Liver (tissue), 3 donors: ENCODE results near the gene CRELD2.

Experiments used
- GABPA ChIP-seq, 2 donors: IDR thresholded peaks in 1 of 2; conservative IDR thresholded peaks in 1 of 2; 2 replicates each; pipeline ENCODE4 v1.6.1; 2016; ENCODE audit warnings: antibody characterized with exemption in 2 of 2, mild to moderate bottlenecking in 1 of 2, moderate library complexity in 1 of 2
- JUND ChIP-seq, 2 donors: IDR thresholded peaks; 2 replicates each; pipeline ENCODE4 v1.6.1; 2016; ENCODE audit warnings: antibody characterized with exemption in 2 of 2
- NR2F2 ChIP-seq: IDR thresholded peaks from 2 replicates; pipeline ENCODE4 v1.6.1; 2016; ENCODE audit warnings: antibody characterized with exemption
- RAD21 ChIP-seq, 2 donors: IDR thresholded peaks; 2 replicates each; pipeline ENCODE4 v1.6.1; 2016; ENCODE audit warnings: antibody characterized with exemption in 2 of 2, mild to moderate bottlenecking in 2 of 2
- RXRA ChIP-seq, 2 donors: IDR thresholded peaks; 2 replicates each; pipeline ENCODE4 v1.6.1; 2017 to 2018; ENCODE audit warnings: antibody characterized with exemption in 2 of 2, mild to moderate bottlenecking in 1 of 2
- SP1 ChIP-seq: IDR thresholded peaks from 2 replicates; pipeline ENCODE4 v1.6.1; 2018; ENCODE audit warnings: antibody characterized with exemption, mild to moderate bottlenecking
- YY1 ChIP-seq: IDR thresholded peaks from 2 replicates; pipeline ENCODE4 v1.6.1; 2016; ENCODE audit warnings: antibody characterized with exemption, mild to moderate bottlenecking
- TF ChIP-seq, protein P1 (sequence below): fragments of 150-350 bp; IDR thresholded peaks from 2 replicates; pipeline ENCODE4 v1.5.1; 2017; ENCODE audit warnings: improper control_type of control experiment, low read depth, low read length; ENCODE audit not compliant: missing input control
- TF ChIP-seq, protein P2 (sequence below): IDR thresholded peaks from 2 replicates; pipeline ENCODE4 v1.6.1; 2016; ENCODE audit warnings: antibody characterized with exemption
- TF ChIP-seq, protein P3 (sequence below): IDR thresholded peaks from 2 replicates; pipeline ENCODE4 v1.6.1; 2016; ENCODE audit warnings: antibody characterized with exemption, mild to moderate bottlenecking
- TF ChIP-seq, protein P4 (sequence below): IDR thresholded peaks from 2 replicates; pipeline ENCODE4 v1.6.1; 2016; ENCODE audit warnings: antibody characterized with exemption
- donor health status: healthy.
- donor health status: healthy.

DNA sequence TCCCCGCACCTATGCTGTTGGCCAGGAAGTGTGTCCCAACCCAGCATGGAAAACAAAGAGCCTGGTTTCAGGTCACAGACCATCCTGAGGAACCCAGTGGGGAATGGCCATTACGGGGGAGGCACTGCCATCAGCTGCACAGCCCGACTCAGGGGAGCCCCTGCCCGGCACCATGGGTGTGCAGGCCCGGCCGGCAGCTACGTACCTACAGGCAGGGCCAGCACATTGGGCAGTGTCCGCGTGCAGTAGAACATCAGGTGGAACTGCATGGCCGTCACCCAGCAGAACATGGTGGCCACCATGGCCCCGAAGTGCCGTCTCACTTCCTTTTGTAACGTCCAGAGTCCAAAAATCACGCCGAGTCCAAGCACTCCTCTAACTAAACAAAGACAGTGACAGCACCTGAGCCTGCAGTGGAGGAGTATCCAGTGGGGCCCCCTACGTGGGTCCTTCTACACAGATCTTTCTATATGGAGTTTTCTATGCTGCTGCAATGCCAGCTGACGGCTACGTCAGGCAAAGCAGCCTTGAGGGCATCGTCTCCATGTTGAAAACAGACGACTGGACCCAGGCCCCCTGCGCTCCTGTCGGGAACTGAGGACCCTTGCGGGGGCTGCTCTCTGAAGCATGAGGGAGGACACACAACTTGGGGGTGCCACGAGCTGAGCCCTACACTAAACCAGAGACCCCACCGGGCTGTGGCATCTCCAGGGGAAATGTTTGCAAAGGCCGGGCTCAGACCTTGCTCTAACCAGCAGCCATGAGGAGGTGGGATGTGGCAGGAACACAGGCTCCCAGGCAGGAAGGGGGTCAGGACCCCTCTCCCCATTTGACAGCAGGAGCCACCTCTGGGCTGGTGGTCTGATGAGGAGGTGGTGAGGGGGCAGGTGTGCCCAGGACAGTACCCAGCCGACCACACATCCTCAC, 7.9 kb upstream of the CRELD2 start:
- TF ChIP-seq, protein P1, sequence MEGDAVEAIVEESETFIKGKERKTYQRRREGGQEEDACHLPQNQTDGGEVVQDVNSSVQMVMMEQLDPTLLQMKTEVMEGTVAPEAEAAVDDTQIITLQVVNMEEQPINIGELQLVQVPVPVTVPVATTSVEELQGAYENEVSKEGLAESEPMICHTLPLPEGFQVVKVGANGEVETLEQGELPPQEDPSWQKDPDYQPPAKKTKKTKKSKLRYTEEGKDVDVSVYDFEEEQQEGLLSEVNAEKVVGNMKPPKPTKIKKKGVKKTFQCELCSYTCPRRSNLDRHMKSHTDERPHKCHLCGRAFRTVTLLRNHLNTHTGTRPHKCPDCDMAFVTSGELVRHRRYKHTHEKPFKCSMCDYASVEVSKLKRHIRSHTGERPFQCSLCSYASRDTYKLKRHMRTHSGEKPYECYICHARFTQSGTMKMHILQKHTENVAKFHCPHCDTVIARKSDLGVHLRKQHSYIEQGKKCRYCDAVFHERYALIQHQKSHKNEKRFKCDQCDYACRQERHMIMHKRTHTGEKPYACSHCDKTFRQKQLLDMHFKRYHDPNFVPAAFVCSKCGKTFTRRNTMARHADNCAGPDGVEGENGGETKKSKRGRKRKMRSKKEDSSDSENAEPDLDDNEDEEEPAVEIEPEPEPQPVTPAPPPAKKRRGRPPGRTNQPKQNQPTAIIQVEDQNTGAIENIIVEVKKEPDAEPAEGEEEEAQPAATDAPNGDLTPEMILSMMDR: no peak
- TF ChIP-seq, protein P2, sequence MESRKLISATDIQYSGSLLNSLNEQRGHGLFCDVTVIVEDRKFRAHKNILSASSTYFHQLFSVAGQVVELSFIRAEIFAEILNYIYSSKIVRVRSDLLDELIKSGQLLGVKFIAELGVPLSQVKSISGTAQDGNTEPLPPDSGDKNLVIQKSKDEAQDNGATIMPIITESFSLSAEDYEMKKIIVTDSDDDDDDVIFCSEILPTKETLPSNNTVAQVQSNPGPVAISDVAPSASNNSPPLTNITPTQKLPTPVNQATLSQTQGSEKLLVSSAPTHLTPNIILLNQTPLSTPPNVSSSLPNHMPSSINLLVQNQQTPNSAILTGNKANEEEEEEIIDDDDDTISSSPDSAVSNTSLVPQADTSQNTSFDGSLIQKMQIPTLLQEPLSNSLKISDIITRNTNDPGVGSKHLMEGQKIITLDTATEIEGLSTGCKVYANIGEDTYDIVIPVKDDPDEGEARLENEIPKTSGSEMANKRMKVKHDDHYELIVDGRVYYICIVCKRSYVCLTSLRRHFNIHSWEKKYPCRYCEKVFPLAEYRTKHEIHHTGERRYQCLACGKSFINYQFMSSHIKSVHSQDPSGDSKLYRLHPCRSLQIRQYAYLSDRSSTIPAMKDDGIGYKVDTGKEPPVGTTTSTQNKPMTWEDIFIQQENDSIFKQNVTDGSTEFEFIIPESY: no peak
- TF ChIP-seq, protein P3, sequence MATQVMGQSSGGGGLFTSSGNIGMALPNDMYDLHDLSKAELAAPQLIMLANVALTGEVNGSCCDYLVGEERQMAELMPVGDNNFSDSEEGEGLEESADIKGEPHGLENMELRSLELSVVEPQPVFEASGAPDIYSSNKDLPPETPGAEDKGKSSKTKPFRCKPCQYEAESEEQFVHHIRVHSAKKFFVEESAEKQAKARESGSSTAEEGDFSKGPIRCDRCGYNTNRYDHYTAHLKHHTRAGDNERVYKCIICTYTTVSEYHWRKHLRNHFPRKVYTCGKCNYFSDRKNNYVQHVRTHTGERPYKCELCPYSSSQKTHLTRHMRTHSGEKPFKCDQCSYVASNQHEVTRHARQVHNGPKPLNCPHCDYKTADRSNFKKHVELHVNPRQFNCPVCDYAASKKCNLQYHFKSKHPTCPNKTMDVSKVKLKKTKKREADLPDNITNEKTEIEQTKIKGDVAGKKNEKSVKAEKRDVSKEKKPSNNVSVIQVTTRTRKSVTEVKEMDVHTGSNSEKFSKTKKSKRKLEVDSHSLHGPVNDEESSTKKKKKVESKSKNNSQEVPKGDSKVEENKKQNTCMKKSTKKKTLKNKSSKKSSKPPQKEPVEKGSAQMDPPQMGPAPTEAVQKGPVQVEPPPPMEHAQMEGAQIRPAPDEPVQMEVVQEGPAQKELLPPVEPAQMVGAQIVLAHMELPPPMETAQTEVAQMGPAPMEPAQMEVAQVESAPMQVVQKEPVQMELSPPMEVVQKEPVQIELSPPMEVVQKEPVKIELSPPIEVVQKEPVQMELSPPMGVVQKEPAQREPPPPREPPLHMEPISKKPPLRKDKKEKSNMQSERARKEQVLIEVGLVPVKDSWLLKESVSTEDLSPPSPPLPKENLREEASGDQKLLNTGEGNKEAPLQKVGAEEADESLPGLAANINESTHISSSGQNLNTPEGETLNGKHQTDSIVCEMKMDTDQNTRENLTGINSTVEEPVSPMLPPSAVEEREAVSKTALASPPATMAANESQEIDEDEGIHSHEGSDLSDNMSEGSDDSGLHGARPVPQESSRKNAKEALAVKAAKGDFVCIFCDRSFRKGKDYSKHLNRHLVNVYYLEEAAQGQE: no peak
- TF ChIP-seq RAD21 (IDR thresholded peaks at IDR 0.05) (no peak), SP1 (no peak), YY1 (no peak), GABPA (IDR thresholded peaks at IDR 0.05 in 1 of 2, conservative IDR thresholded peaks at IDR 0.05 in 1 of 2) (no peak), JUND (IDR thresholded peaks at IDR 0.05) (no peak), NR2F2 (no peak), RXRA (IDR thresholded peaks at IDR 0.05) (no peak)
- TF ChIP-seq, protein P4, sequence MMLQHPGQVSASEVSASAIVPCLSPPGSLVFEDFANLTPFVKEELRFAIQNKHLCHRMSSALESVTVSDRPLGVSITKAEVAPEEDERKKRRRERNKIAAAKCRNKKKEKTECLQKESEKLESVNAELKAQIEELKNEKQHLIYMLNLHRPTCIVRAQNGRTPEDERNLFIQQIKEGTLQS: no peak
